OCI-LY3 (cell line): Measurements from ENCODE around the gene DTX3L.

Experiments
- H2AFZ ChIP-seq: fragments of 200-600, 300-600 bp; shearing (Covaris generic); 2 replicates; pipeline ENCODE4 v1.6.0; 2014; ENCODE audit warnings: antibody characterized with exemption, low read depth, low read length
- H3K27ac ChIP-seq: fragments of 200-600, 300-600 bp; sonication (generic); 2 replicates; pipeline ENCODE4 v1.5.1; 2014; ENCODE audit warnings: mild to moderate bottlenecking, low read length, moderate library complexity, mixed read lengths
- H3K27me3 ChIP-seq: fragments of 200-600, 300-600 bp; sonication (generic); 2 replicates; pipeline ENCODE4 v1.6.1; 2014; ENCODE audit warnings: low read depth, low read length, mixed read lengths
- H3K36me3 ChIP-seq: fragments of 200-600, 300-600 bp; sonication (generic); replicated peaks from 2 replicates; pipeline ENCODE3; 2014; ENCODE audit warnings: low read depth, low read length, mixed read lengths
- H3K4me1 ChIP-seq: fragments of 300-600, 200-600 bp; sonication (generic); 2 replicates; pipeline ENCODE4 v1.6.1; 2014; ENCODE audit warnings: low read length, mixed read lengths
- H3K4me2 ChIP-seq: fragments of 200-600, 300-600 bp; sonication (generic); 2 replicates; pipeline ENCODE4 v1.6.1; 2014; ENCODE audit warnings: low read length, mixed read lengths
- H3K4me3 ChIP-seq: fragments of 300-600, 200-600 bp; sonication (generic); 2 replicates; pipeline ENCODE4 v1.5.1; 2014; ENCODE audit warnings: antibody characterized with exemption, mild to moderate bottlenecking, low read length, moderate library complexity
- H3K79me2 ChIP-seq: fragments of 300-600, 200-600 bp; shearing (Covaris generic); 2 replicates; pipeline ENCODE4 v1.6.1; 2014; ENCODE audit warnings: mild to moderate bottlenecking, low read length, mixed read lengths
- H3K9ac ChIP-seq: fragments of 300-600, 200-600 bp; shearing (Covaris generic); 2 replicates; pipeline ENCODE4 v1.6.0; 2014; ENCODE audit warnings: mild to moderate bottlenecking, low read length, moderate library complexity
- H3K9me3 ChIP-seq: fragments of 200-600, 300-600 bp; shearing (Covaris generic); 2 replicates; pipeline ENCODE4 v1.6.1; 2014; ENCODE audit warnings: low read length, mixed read lengths; ENCODE audit not compliant: insufficient read depth
- H4K20me1 ChIP-seq: fragments of 200-600, 300-600 bp; sonication (generic); 2 replicates; pipeline ENCODE4 v1.6.1; 2016; ENCODE audit warnings: low read length, mixed read lengths; ENCODE audit not compliant: insufficient read depth
- CTCF ChIP-seq: fragments of 200-600, 300-600 bp; sonication (generic); IDR thresholded peaks from 2 replicates; pipeline ENCODE4 v1.5.1; 2014; ENCODE audit warnings: antibody characterized with exemption, low read length, low read depth
- EZH2phosphoT487 ChIP-seq: fragments of 200-600 bp; shearing (Covaris generic); IDR thresholded peaks from 2 replicates; pipeline ENCODE4 v1.6.1; 2018; ENCODE audit warnings: antibody characterized with exemption, mixed run types, low read depth

Gene DTX3L

GRCh38 chr3:122533480-122533879 lies 30.7 kb upstream of the DTX3L start:
- Histone ChIP-seq H3K36me3 (peaks cover 60% of the 10 kb centered on the region), H3K27ac (peak overlapping the region; percentile 73), H3K4me2 (peak overlapping the region; percentile 77), H3K27me3 (no peaks in the 10 kb centered on the region), H4K20me1 (peaks cover 8% of the 10 kb centered on the region), H3K9ac (peak overlapping the region; percentile 35), H3K79me2 (peaks cover 6% of the 10 kb centered on the region), H3K9me3 (no peaks in the 10 kb centered on the region), H3K4me3 (0 out of 2 replicates have a peak overlapping the region, but pooled peaks have one; percentile 28), H2AFZ (no peak overlapping the region), H3K4me1 (peaks cover 21% of the 10 kb centered on the region)
- TF ChIP-seq EZH2phosphoT487 (no peak), CTCF (no peak)

- peaks cover 8% of the 10 kb centered on the region for H4K20me1 ChIP-seq
- peak overlapping the region; percentile 73 for H3K27ac ChIP-seq
- no peak overlapping the region for H2AFZ ChIP-seq
- peaks cover 6% of the 10 kb centered on the region for H3K79me2 ChIP-seq
- no peaks in the 10 kb centered on the region for H3K27me3 ChIP-seq
- H3K4me3 ChIP-seq, result 0 out of 2 replicates have a peak overlapping the region, but pooled peaks have one; percentile 28
- TF ChIP-seq EZH2phosphoT487, result no peak
- TF ChIP-seq CTCF, result no peak
- peak overlapping the region; percentile 77 for H3K4me2 ChIP-seq
- no peaks in the 10 kb centered on the region for H3K9me3 ChIP-seq
- peak overlapping the region; percentile 35; the same call in 1 of the 2 replicates for H3K9ac ChIP-seq
- H3K4me1 ChIP-seq, result peaks cover 21% of the 10 kb centered on the region
- H3K36me3 ChIP-seq, result peaks cover 64% of the 10 kb centered on the region
Measured at GRCh38 chr3:122533931-122534334, 30.2 kb upstream of the DTX3L start.

- Histone ChIP-seq H3K36me3 (peaks cover 64% of the 10 kb centered on the region), H3K27me3 (no peaks in the 10 kb centered on the region), H3K27ac (no peak overlapping the region), H3K9me3 (no peaks in the 10 kb centered on the region), H3K79me2 (peaks cover 6% of the 10 kb centered on the region), H4K20me1 (peaks cover 8% of the 10 kb centered on the region), H3K9ac (no peak overlapping the region), H3K4me3 (no peak overlapping the region), H3K4me1 (peaks cover 21% of the 10 kb centered on the region), H2AFZ (no peak overlapping the region), H3K4me2 (no peak overlapping the region)
- no peak for TF ChIP-seq EZH2phosphoT487
- TF ChIP-seq CTCF, result no peak
Measured at GRCh38 chr3:122535964-122536631, 28.0 kb upstream of the DTX3L start.

- Histone ChIP-seq H4K20me1 (peaks cover 8% of the 10 kb centered on the region), H3K4me3 (no peak overlapping the region), H2AFZ (no peak overlapping the region), H3K9ac (no peak overlapping the region), H3K27me3 (no peaks in the 10 kb centered on the region), H3K79me2 (peaks cover 6% of the 10 kb centered on the region), H3K4me1 (peaks cover 21% of the 10 kb centered on the region), H3K9me3 (no peaks in the 10 kb centered on the region), H3K36me3 (peaks cover 62% of the 10 kb centered on the region), H3K27ac (no peak overlapping the region), H3K4me2 (no peak overlapping the region)
- TF ChIP-seq CTCF (no peak), EZH2phosphoT487 (no peak)
Measured at GRCh38 chr3:122536632-122537001, 27.5 kb upstream of the DTX3L start.
